GM12872 (cell line): Measurements from ENCODE around the gene POMGNT1.

Source experiments
- TF ChIP-seq, protein P1 (sequence below): IDR thresholded peaks from 3 replicates; pipeline ENCODE4 v1.5.1; 2011; ENCODE audit warnings: low read depth, mild to moderate bottlenecking, low read length, moderate library complexity; ENCODE audit not compliant: insufficient read depth

The POMGNT1 gene

DNA sequence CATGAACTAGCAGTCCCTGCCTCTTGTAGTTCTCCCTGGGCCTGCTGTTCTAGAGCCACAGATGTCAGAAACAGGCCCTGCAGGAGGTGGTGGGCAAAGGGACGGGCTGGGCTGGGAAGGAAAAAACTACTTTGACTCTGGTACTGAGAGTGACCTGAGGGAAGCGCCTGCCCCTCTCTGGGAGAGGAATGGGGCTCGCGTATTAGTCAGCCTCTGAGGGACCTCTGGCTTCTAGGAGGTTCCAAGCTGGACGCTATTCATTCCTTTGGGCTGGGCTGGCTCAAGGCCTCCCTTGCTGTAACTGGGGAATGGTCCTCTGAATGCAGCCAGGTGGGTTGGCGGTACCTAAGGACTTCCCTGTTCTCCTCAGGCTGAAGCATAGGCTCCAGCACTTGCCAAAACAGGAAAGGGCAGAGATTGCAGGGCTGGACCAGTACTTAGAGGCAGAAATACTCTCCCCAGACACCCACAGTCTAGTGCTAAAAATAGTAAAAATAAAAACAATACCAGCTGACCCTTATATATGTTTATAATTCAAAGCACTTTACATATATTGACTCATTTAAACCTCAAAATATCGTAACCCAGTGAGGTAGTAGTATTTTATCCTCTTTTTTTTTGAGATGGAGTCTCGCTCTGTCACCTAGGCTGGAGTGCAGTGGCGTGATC, 7.1 kb downstream of the POMGNT1 start:
- TF ChIP-seq, protein P1, sequence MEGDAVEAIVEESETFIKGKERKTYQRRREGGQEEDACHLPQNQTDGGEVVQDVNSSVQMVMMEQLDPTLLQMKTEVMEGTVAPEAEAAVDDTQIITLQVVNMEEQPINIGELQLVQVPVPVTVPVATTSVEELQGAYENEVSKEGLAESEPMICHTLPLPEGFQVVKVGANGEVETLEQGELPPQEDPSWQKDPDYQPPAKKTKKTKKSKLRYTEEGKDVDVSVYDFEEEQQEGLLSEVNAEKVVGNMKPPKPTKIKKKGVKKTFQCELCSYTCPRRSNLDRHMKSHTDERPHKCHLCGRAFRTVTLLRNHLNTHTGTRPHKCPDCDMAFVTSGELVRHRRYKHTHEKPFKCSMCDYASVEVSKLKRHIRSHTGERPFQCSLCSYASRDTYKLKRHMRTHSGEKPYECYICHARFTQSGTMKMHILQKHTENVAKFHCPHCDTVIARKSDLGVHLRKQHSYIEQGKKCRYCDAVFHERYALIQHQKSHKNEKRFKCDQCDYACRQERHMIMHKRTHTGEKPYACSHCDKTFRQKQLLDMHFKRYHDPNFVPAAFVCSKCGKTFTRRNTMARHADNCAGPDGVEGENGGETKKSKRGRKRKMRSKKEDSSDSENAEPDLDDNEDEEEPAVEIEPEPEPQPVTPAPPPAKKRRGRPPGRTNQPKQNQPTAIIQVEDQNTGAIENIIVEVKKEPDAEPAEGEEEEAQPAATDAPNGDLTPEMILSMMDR: no peak

DNA sequence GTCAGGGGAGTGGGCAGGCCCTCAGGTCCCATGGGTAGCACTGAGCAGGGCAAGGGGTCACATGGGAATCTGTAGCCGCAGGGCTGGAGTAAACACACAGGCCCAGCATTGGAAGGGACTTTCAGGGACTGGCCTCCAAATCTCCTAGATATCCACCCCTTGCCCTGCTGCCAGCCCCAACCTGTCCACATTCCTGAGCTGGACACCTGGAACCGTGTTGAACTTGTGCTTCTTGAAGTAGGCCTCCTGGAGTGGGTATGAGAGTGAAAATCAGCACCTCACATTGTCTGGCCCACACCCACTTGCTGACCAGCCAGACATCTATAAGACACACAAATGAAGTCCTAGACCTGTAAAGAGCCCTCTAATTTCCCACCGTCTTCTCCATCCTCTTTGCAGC, 7.7 kb downstream of the POMGNT1 start:
- TF ChIP-seq, protein P1: no peak

DNA sequence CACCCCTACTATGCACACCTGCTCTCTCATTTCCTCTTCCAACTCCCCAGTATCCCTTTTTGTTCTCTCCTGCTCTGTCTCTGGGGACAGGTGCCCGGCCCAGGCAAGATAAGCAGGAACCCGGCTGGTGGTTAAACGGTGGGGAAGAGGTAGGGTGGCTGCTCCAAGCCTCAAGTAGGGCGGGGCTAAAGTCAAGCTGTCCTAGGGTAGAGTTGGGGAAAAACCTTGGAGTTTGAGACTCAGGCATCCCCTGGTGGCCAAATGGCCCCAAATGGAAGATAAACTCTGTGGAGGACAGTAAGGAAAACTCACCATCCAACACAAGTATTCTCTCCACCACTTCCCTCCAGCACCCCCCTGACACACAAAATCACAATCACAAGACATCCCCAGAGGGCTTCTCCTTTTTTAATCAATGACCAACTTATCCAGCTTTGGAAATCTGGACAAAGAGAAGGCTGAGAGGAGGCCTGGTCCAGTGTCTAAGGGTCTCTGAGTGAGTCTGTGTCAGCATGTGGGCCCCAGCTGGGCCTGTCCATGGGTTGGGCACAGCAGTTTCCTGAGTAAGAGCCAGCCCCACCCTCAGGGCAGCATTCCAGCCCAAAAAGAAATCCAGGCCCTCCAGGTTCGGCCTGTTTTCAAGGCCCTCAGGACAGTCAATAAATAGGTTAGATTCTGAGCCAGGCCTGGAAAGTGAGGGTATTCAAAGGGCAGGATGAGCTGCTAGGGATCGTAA, 9.8 kb downstream of the POMGNT1 start:
- TF ChIP-seq, protein P1: peak; percentile 27; the same call in 2 of the 3 replicates

DNA sequence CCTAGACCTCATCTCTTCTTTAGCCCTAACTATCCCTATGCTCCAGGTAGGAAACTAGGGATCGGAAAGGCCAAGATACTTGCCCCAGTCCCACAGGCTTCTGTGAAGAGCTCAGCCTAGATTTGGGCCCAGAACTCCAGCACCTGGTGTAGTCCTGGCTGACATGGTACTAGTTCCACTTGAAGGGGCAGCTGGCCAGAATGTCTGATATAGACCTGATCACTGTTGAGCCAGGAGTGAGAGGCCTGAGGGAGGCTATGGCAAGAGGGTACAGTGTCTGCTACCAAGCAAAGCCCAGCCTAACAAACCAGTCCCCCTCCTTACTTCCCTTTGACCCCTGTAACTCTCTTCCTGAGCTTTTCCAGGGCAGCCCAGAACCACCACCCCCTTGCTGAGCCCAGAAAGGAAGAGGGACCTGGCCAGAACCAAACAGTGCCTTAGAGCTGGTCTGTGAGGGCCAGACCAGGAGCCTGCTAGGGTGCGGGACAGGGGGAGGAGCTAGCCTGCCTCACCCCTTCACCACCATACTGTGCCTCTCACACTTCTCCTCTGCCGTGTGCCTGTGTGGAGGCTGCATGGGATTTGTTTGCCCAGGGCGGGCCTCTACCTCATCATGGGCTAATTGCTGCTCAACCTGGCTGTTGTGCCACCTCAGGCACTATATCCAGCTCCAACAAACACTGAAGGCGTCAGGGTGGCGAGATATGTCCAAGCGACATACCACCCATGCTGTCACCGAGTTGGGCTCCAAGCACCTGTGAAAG, 10.9 kb downstream of the POMGNT1 start:
- TF ChIP-seq, protein P1: no peak

DNA sequence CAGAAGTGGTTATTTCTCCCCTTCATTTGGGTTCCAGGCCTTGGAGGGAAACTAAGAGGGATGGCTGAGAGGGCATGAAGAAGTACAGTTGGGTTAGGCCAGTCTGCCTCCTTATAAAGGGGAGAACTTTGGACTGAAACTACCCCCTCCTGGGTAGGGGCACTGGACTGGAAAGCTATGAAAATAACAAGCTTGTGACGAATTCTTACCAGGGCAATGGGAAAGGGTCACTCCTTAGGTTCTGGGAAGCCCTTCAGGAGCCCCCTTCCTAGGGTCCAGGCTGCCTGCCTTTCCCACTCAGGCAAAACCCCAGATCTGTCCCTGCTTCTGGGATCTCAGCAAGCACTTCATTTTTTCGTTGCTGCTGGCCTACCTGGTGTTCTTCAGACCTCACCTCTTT, 12.2 kb downstream of the POMGNT1 start:
- TF ChIP-seq, protein P1: no peak

DNA sequence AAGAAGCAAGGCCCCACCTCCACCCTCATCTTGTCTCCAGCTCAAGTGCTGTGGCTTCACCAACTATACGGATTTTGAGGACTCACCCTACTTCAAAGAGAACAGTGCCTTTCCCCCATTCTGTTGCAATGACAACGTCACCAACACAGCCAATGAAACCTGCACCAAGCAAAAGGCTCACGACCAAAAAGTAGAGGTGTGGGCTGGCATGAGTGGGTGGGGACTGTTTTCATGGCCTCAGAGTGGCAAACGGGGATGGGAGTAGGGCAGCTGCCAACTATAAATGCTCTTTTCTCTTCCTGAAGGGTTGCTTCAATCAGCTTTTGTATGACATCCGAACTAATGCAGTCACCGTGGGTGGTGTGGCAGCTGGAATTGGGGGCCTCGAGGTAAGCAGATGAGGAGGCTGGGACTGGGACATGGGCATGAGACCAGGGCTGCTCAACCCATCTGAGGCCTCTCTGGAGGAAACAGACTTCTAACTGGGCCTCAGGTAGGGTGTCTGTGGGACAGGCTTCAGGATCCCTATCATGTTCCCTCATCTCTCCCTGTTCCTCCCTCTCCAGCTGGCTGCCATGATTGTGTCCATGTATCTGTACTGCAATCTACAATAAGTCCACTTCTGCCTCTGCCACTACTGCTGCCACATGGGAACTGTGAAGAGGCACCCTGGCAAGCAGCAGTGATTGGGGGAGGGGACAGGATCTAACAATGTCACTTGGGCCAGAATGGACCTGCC, 13.1 kb downstream of the POMGNT1 start:
- TF ChIP-seq, protein P1: no peak
